HepG2 (cell line): ENCODE results near the gene NEURL1. TPM values are rescaled to one million over a fixed set of nuclear protein-coding genes. Genes with fewer than 3 reads are reported as not detected.
A peak's percentile ranks its signal among the peaks of the same experiment; 100 is the strongest.

Source experiments
- ATAC-seq: fragments of 200-7000 bp; cut with Tn5 transposase; 3 replicates; pipeline ENCODE4 v1.9.1; 2020; ENCODE audit warnings: mild to moderate bottlenecking, moderate library complexity
- BruUV-seq: library from RNA; stranded (reverse); fragments of 400-500 nt; replicated peaks from 2 replicates; lab custom pipeline; 2021; lab: Mats Ljungman, UMichigan
- CTCF ChIA-PET: fragments of 300-600 bp; formaldehyde crosslinking; extraction: SDS; loops from one replicate; lab custom pipeline; 2021; ENCODE audit warnings: low total read pairs, inconsistent platforms, low intra/inter-chr PET ratio; lab: Yijun Ruan, JAX
- POLR2A ChIA-PET: fragments of 350-600 bp; sonication (Branson Sonifier 250); formaldehyde crosslinking; loops from one replicate; lab custom pipeline; 2020; ENCODE audit warnings: antibody characterized with exemption, inconsistent platforms; lab: Yijun Ruan, JAX
- DNase-seq: peaks from one replicate; pipeline ENCODE4 v3.0.0-alpha.2; 2015; ENCODE audit warnings: low spot score
- FAIRE-seq: peaks from 3 replicates; lab custom pipeline; 2011; peaks lifted over from hg19 to GRCh38; lab: Jason Lieb, UNC
- H2AFZ ChIP-seq: one replicate; pipeline ENCODE4 v1.6.1; 2011; ENCODE audit warnings: low read length, inconsistent platforms
- H3K27ac ChIP-seq: fragments of 300-600 bp; 3 replicates; pipeline ENCODE4 v1.8.0; 2011; ENCODE audit warnings: mixed run types, mild to moderate bottlenecking, mixed read lengths, low read length, inconsistent platforms; ENCODE audit not compliant: insufficient read depth; ENCODE audit errors: extremely low read length
- H3K27me3 ChIP-seq, 2 experiments: fragments of 200-600 bp in 1 of 2; 2 replicates in 1 of 2; 3 replicates in 1 of 2; pipeline versions ENCODE4 v1.6.0 to v1.8.0; 2011; ENCODE audit warnings: low read length in 2 of 2, mild to moderate bottlenecking in 2 of 2, moderate library complexity in 2 of 2, inconsistent platforms in 1 of 2; ENCODE audit not compliant: insufficient read depth in 2 of 2, control insufficient read depth in 1 of 2
- H3K36me3 ChIP-seq, 2 experiments: fragments of 200-600 bp in 1 of 2; replicated peaks in 1 of 2; 2 replicates in 1 of 2; 3 replicates in 1 of 2; pipeline versions ENCODE4 v1.5.1 to v1.8.0; 2011; ENCODE audit warnings: low read length in 2 of 2, inconsistent platforms in 1 of 2; ENCODE audit not compliant: insufficient read depth in 2 of 2, control insufficient read depth in 1 of 2
- H3K4me1 ChIP-seq: 2 replicates; pipeline ENCODE4 v1.5.1; 2012; ENCODE audit warnings: low read length, inconsistent platforms; ENCODE audit not compliant: insufficient read depth
- H3K4me2 ChIP-seq: 2 replicates; pipeline ENCODE4 v1.6.0; 2011; ENCODE audit warnings: low read depth, low read length, inconsistent platforms
- H3K4me3 ChIP-seq, 3 experiments: fragments of 200-600 bp in 1 of 3; sonication (generic), shearing (Covaris generic) in 1 of 3; replicated peaks in 1 of 3; 2 replicates each; pipeline ENCODE4 v1.5.1; 2011 to 2016; ENCODE audit warnings: low read length in 3 of 3, inconsistent platforms in 2 of 3, low read depth in 2 of 3, mild to moderate bottlenecking in 2 of 3, control low read depth in 1 of 3, mixed read lengths in 1 of 3; ENCODE audit not compliant: insufficient read depth in 1 of 3
- H3K79me2 ChIP-seq: one replicate; pipeline ENCODE4 v1.6.1; 2011; ENCODE audit warnings: low read length, inconsistent platforms; ENCODE audit not compliant: insufficient read depth
- H3K9ac ChIP-seq: 2 replicates; pipeline ENCODE4 v1.6.0; 2011; ENCODE audit warnings: mild to moderate bottlenecking, low read depth, low read length, inconsistent platforms; ENCODE audit not compliant: insufficient read depth
- H3K9me3 ChIP-seq: 2 replicates; pipeline ENCODE4 v1.5.1; 2012; ENCODE audit warnings: mild to moderate bottlenecking, low read length
- H4K20me1 ChIP-seq: 2 replicates; pipeline ENCODE4 v1.6.0; 2011; ENCODE audit warnings: inconsistent platforms, mild to moderate bottlenecking, low read length, moderate library complexity; ENCODE audit not compliant: insufficient read depth
- AGO2 ChIP-seq: fragments of 200-400 bp; formaldehyde crosslinking; optimal IDR thresholded peaks from 2 replicates; pipeline ENCODE3; 2017; ENCODE audit warnings: mild to moderate bottlenecking, low read depth, low read length, moderate library complexity
- PHF5A ChIP-seq: IDR thresholded peaks from one replicate; pipeline ENCODE4 v1.6.1; 2018; ENCODE audit warnings: low read depth, missing genetic modification reagents; ENCODE audit not compliant: unreplicated experiment
- POLR2G ChIP-seq: fragments of 200-400 bp; formaldehyde crosslinking; IDR thresholded peaks from 2 replicates; pipeline ENCODE4 v1.6.1; 2018; ENCODE audit warnings: mild to moderate bottlenecking, low read depth, low read length, moderate library complexity
- TFAP4 ChIP-seq: sonication (generic); IDR thresholded peaks from 2 replicates; pipeline ENCODE4 v1.6.1; 2016; ENCODE audit warnings: low read depth, borderline replicate concordance
- TGIF2 ChIP-seq: IDR thresholded peaks from 2 replicates; pipeline ENCODE4 v1.6.1; 2016; ENCODE audit warnings: control low read depth, missing compliant biosample characterization
- WGBS: methylation state at CpG from one replicate; pipeline ENCODE4 v1.1.6; 2017; ENCODE audit warnings: low lambda C conversion rate; 5-methylcytosine and 5-hydroxymethylcytosine counted together
- in situ Hi-C: cut with HindIII; loops from 2 replicates; pipeline ENCODE4 v1.10.0; 2017; ENCODE audit warnings: low pct_unique_long_range_greater_than_20kb; ENCODE audit not compliant: extremely low pct_ligation_motif_present
- intact Hi-C: fragments of 100-400 bp; cut with micrococcal nuclease; formaldehyde crosslinking; loops from one replicate; pipeline ENCODE4 v1.10.0; 2022; ENCODE audit not compliant: unreplicated experiment
- polyA plus RNA-seq, 8 experiments: library from polyadenylated mRNA; depleted of rRNA in 3 of 8; stranded (reverse) in 7 of 8; unstranded in 1 of 8; fragments of >200 nt; fragmentation: Illumina TruSeq in 4 of 8; extraction: Trizol in 4 of 8; gene quantifications; 2 replicates each; pipeline versions ENCODE4 v1.2.1 to v1.2.3, GENCODE V29; 2011 to 2016; ENCODE audit warnings: low read depth in 4 of 8, missing spikeins in 1 of 8, mixed read lengths in 1 of 8; ENCODE audit not compliant: insufficient read depth in 1 of 8
- total RNA-seq, 5 experiments: library from RNA; depleted of rRNA; stranded (reverse); fragments of >200 nt; fragmentation: Illumina TruSeq; extraction: Trizol; gene quantifications; 2 replicates each; pipeline ENCODE4 v1.2.3, GENCODE V29; 2016; ENCODE audit warnings: low read depth in 1 of 5

Gene NEURL1
- total and polyA plus RNA-seq, 2 of the 13 experiments (the other 11 are each of a cell fraction or from before 2014, with no cell fraction given), result not detected

DNA sequence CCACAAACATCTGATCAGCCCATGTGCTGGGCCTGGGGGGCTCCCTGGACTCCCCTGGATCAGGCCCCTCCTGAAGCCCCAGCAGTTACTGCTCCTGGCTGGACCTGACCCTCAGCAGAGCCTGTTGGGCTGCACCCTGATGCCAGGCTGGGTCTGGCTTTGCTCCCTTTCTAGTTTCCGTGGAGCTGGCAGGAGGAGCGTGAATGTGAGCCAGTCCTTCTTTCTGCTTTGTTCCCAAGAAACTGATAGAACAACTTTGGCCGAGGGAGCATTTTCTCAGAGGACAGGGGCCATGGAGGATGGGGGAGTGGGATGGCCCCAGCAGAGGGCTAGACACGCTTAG is 128.2 kb downstream of the NEURL1 start:
- Histone ChIP-seq H3K9ac (no peak overlapping the region), H4K20me1 (peaks cover 2% of the 10 kb centered on the region; the same call in 1 of the 2 replicates), H3K4me3 (no peak overlapping the region), H3K79me2 (no peaks in the 10 kb centered on the region), H3K9me3 (no peaks in the 10 kb centered on the region), H3K36me3 (peaks cover 58 to 94% of the 10 kb centered on the region in 2 experiments), H3K27ac (no peak overlapping the region), H3K4me1 (no peaks in the 10 kb centered on the region), H3K4me2 (no peak overlapping the region), H2AFZ (no peak overlapping the region), H3K27me3 (no peaks in the 10 kb centered on the region)
- 95% methylated on average over 4 of the region's 4 CpGs for WGBS
- in situ Hi-C loops, result no loop called here
- ChIA-PET CTCF (no interaction called here), POLR2A (no interaction called here)
- no TSS peak for BruUV-seq
- no peak for FAIRE-seq
- no peak for ATAC-seq
- no peak for DNase-seq
- no peak for TF ChIP-seq PHF5A (CRISPR knock-in tag)
- TF ChIP-seq POLR2G, result 0 out of 2 replicates have a peak, but pooled peaks have one; percentile 9
- intact Hi-C loops, result no loop called here

DNA sequence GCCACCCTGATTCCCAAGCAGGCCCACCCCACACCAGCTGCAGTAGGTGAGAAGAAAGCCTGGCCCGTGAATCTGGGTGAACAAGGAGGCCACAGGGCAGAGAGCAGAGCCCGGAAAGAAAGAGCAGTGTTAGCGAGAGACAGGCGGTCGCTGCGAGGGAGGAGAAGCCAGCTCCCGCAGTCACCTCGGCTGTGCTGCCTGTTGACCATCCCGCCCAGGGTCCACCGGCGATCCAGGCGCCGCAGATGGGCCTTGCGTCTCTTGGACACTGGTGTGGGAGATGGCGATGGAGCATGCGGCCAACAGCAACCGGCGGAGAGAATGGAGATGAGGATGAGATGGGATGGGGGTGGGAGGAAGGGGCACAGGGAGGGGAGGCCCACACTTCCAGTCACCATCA is 128.8 kb downstream of the NEURL1 start:
- TF ChIP-seq AGO2, result peak; percentile 22
- TF ChIP-seq TFAP4, result no peak
- no peak for TF ChIP-seq TGIF2 (CRISPR knock-in tag)
- Histone ChIP-seq H3K4me1 (no peaks in the 10 kb centered on the region), H3K36me3 (peaks cover 60 to 94% of the 10 kb centered on the region in 2 experiments), H4K20me1 (peaks cover 2% of the 10 kb centered on the region; the same call in 1 of the 2 replicates), H2AFZ (no peak overlapping the region), H3K4me2 (no peak overlapping the region), H3K27ac (no peak overlapping the region), H3K4me3 (no peak overlapping the region), H3K9me3 (no peaks in the 10 kb centered on the region), H3K9ac (no peak overlapping the region), H3K27me3 (no peaks in the 10 kb centered on the region), H3K79me2 (no peaks in the 10 kb centered on the region)
- CTCF ChIA-PET, result no interaction called here
- in situ Hi-C loops, result no loop called here
- BruUV-seq, result no TSS peak
- POLR2A ChIA-PET, result no interaction called here
- no peak for FAIRE-seq
- ATAC-seq, result no peak
- intact Hi-C loops, result no loop called here
- WGBS, result 95% methylated on average over 18 of the region's 18 CpGs
- DNase-seq, result no peak
